ENCODE results near the gene TRUB1.

Gene TRUB1

DNA sequence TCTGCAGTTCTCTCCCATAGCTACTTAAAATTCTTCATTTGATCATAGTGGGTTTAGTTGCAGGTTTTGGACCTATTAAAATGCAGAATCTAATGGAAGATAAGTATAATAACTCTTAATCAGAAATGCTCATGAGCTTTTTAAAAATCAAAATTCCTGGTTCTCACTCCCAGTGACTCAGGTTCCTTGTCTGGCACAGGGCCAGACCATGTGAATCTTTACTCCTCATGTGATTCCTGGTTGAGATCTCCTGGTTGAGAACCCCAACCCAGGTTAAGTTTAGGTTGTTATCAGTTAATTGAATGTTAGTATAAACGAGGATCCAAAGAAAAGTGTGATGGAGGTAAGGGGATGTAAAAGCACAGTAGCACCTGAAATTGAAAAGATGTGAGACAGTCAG is 17.5 kb upstream of the TRUB1 start:
- Histone ChIP-seq H3K9ac (ENCODE audit: low read length) (no peak overlapping the region), H3K4me3 (ENCODE audit: low read length) (no peak overlapping the region), H3K27me3 (replicated peaks; ENCODE audit: insufficient read depth, low read length) (no peaks in the 10 kb centered on the region), H4K20me1 (ENCODE audit: insufficient read depth, low read length) (no peaks in the 10 kb centered on the region), H3K9me3 (replicated peaks; ENCODE audit: insufficient read depth, low read length) (no peaks in the 10 kb centered on the region), H3K36me3 (replicated peaks; ENCODE audit: insufficient read depth, low read length) (no peaks in the 10 kb centered on the region), H3F3A (ENCODE audit: insufficient read depth, low read length) (no peaks in the 10 kb centered on the region), H3K27ac (ENCODE audit: low read length) (no peak overlapping the region), H3K4me2 (ENCODE audit: low read depth, low read length) (no peak overlapping the region), H3K4me1 (ENCODE audit: low read length) (no peaks in the 10 kb centered on the region), H2AFZ (ENCODE audit: low read length) (no peak overlapping the region), H3K9me2 (replicated peaks; ENCODE audit: insufficient read depth, low read length) (no peaks in the 10 kb centered on the region), H3K79me2 (ENCODE audit: low read length) (no peaks in the 10 kb centered on the region)
- no peak for TF ChIP-seq EZH2phosphoT487 (IDR thresholded peaks at IDR 0.05; ENCODE audit: low read length)
- TF ChIP-seq CTCF (IDR thresholded peaks at IDR 0.05; ENCODE audit: low read length): no peak
- no peak for TF ChIP-seq EZH2 (optimal IDR thresholded peaks at IDR 0.05; ENCODE audit: low read depth, low read length)
- no peak for DNase-seq

GRCh38 chr10:114922003-114922402 is 16.0 kb upstream of the TRUB1 start:
- H3K4me1 ChIP-seq (ENCODE audit: low read length): no peaks in the 10 kb centered on the region
- no peak overlapping the region for H3K4me3 ChIP-seq (ENCODE audit: low read length)
- no peak overlapping the region for H3K9ac ChIP-seq (ENCODE audit: low read length)
- H3F3A ChIP-seq (ENCODE audit: insufficient read depth, low read length): no peaks in the 10 kb centered on the region
- H3K9me3 ChIP-seq (replicated peaks; ENCODE audit: insufficient read depth, low read length): no peaks in the 10 kb centered on the region
- no peaks in the 10 kb centered on the region for H3K36me3 ChIP-seq (replicated peaks; ENCODE audit: insufficient read depth, low read length)
- no peak for DNase-seq
- no peak overlapping the region for H3K27ac ChIP-seq (ENCODE audit: low read length)
- TF ChIP-seq CTCF (IDR thresholded peaks at IDR 0.05; ENCODE audit: low read length) (no peak), EZH2phosphoT487 (IDR thresholded peaks at IDR 0.05; ENCODE audit: low read length) (no peak), EZH2 (optimal IDR thresholded peaks at IDR 0.05; ENCODE audit: low read depth, low read length) (no peak)
- H3K79me2 ChIP-seq (ENCODE audit: low read length): no peaks in the 10 kb centered on the region
- H3K9me2 ChIP-seq (replicated peaks; ENCODE audit: insufficient read depth, low read length): no peaks in the 10 kb centered on the region
- no peaks in the 10 kb centered on the region for H4K20me1 ChIP-seq (ENCODE audit: insufficient read depth, low read length)
- no peak overlapping the region for H2AFZ ChIP-seq (ENCODE audit: low read length)
- H3K4me2 ChIP-seq (ENCODE audit: low read depth, low read length): no peak overlapping the region
- no peaks in the 10 kb centered on the region for H3K27me3 ChIP-seq (replicated peaks; ENCODE audit: insufficient read depth, low read length)

DNA sequence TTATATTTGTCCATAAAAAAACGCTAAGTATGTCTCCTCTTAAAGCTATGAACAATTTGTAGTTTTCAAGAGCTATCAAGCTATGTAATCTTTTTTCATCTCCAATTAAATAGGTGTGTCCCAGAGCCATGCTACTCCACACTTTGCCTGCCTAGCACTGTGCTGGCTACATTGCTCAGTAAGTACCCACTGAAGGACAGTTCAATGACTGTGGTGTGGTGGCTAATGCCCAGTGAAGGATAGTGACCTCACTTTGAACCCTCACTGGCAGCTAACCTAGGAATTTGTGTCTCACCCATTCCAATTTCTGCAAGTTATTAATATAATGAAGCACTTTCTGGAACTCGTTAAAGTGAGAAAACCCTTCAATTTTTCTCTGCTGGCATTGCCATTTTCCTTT is 14.4 kb upstream of the TRUB1 start:
- no peak for DNase-seq
- H3K4me1 ChIP-seq (ENCODE audit: low read length): no peaks in the 10 kb centered on the region
- H3K27me3 ChIP-seq (replicated peaks; ENCODE audit: insufficient read depth, low read length): no peaks in the 10 kb centered on the region
- no peak overlapping the region for H3K27ac ChIP-seq (ENCODE audit: low read length)
- no peaks in the 10 kb centered on the region for H3F3A ChIP-seq (ENCODE audit: insufficient read depth, low read length)
- H2AFZ ChIP-seq (ENCODE audit: low read length): no peak overlapping the region
- H3K9me2 ChIP-seq (replicated peaks; ENCODE audit: insufficient read depth, low read length): no peaks in the 10 kb centered on the region
- no peak overlapping the region for H3K9ac ChIP-seq (ENCODE audit: low read length)
- no peaks in the 10 kb centered on the region for H3K36me3 ChIP-seq (replicated peaks; ENCODE audit: insufficient read depth, low read length)
- TF ChIP-seq EZH2phosphoT487 (IDR thresholded peaks at IDR 0.05; ENCODE audit: low read length) (no peak), CTCF (IDR thresholded peaks at IDR 0.05; ENCODE audit: low read length) (no peak), EZH2 (optimal IDR thresholded peaks at IDR 0.05; ENCODE audit: low read depth, low read length) (no peak)
- H3K4me2 ChIP-seq (ENCODE audit: low read depth, low read length): no peak overlapping the region
- H3K79me2 ChIP-seq (ENCODE audit: low read length): no peaks in the 10 kb centered on the region
- no peaks in the 10 kb centered on the region for H3K9me3 ChIP-seq (replicated peaks; ENCODE audit: insufficient read depth, low read length)
- H4K20me1 ChIP-seq (ENCODE audit: insufficient read depth, low read length): no peaks in the 10 kb centered on the region
- H3K4me3 ChIP-seq (ENCODE audit: low read length): no peak overlapping the region
